ENCODE data around the gene LMNA. TPM values are rescaled to one million over a fixed set of nuclear protein-coding genes. Genes with fewer than 3 reads are reported as not detected.
A peak's percentile ranks its signal among the peaks of the same experiment; 100 is the strongest.

Gene LMNA
- total RNA-seq, 1 experiment from 2014 or later, result 51.0 TPM

DNA sequence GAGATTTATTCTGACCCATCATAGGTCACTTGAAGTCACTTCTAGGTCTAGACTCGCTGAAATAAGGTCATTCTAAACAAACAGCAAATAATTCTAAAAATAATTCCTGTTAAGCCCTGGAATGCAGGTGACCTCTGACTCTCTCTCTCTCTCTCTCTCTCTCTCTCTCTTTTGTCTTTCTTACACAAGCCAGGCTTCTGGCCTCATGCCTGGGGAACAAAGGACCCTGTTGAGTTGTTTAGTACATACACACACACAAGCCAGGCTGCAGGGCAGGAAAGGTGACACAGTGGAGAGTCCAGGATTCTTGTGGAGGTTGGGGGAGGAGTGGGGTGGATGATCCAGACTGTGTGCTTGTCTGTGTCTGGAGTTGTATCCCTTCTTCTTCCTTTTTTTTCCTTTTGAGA, 28.3 kb upstream of the LMNA start:
- TF ChIP-seq, protein P1, sequence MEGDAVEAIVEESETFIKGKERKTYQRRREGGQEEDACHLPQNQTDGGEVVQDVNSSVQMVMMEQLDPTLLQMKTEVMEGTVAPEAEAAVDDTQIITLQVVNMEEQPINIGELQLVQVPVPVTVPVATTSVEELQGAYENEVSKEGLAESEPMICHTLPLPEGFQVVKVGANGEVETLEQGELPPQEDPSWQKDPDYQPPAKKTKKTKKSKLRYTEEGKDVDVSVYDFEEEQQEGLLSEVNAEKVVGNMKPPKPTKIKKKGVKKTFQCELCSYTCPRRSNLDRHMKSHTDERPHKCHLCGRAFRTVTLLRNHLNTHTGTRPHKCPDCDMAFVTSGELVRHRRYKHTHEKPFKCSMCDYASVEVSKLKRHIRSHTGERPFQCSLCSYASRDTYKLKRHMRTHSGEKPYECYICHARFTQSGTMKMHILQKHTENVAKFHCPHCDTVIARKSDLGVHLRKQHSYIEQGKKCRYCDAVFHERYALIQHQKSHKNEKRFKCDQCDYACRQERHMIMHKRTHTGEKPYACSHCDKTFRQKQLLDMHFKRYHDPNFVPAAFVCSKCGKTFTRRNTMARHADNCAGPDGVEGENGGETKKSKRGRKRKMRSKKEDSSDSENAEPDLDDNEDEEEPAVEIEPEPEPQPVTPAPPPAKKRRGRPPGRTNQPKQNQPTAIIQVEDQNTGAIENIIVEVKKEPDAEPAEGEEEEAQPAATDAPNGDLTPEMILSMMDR (conservative IDR thresholded peaks at IDR 0.05), result no peak
- H2BK20ac ChIP-seq (ENCODE audit: low read depth, low read length, poor library complexity, severe bottlenecking), result no peak overlapping the region
- no peak overlapping the region for H3K27ac ChIP-seq (ENCODE audit: insufficient read length, low read depth, low read length)
- Mint-ChIP-seq H3K27me3 (ENCODE audit: low read depth) (no peaks in the 10 kb centered on the region), H3K27ac (peak overlapping the region in 1 of 3 experiments; percentile 83; a peak in 3 of 7 replicates), H3K4me3 (peak overlapping the region in 1 of 2 experiments; percentile 96; a peak in 2 of 5 replicates), H3K9me3 (no peaks in the 10 kb centered on the region; a peak in 1 of 5 replicates), H3K36me3 (ENCODE audit: insufficient read depth in 1 of 3, low read depth in 3 of 3) (peaks cover 2 to 10% (median 8%) of the 10 kb centered on the region in 3 experiments; a peak in 3 of 7 replicates), H3K4me1 (peaks cover 44 to 58% of the 10 kb centered on the region in 2 experiments)
- H3K9me3 ChIP-seq (ENCODE audit: control insufficient read depth, low read depth, low read length), result no peaks in the 10 kb centered on the region
- H3K79me2 ChIP-seq (ENCODE audit: insufficient read depth, low read length), result no peaks in the 10 kb centered on the region; the same call in 1 of the 2 replicates
- H2AK5ac ChIP-seq (ENCODE audit: insufficient read length, low read length), result no peak overlapping the region
- no peak overlapping the region for H3K4me2 ChIP-seq (ENCODE audit: insufficient read depth, insufficient read length, low read length)
- H3K4me1 ChIP-seq (ENCODE audit: insufficient read depth, low read length), result peaks cover 7% of the 10 kb centered on the region
- H4K5ac ChIP-seq (ENCODE audit: insufficient read length, low read depth, low read length), result no peak overlapping the region
- H3K9ac ChIP-seq (ENCODE audit: extremely low read depth, insufficient read length, low read length), result no peak overlapping the region
- H4K20me1 ChIP-seq (ENCODE audit: control insufficient read depth, insufficient read depth, insufficient read length), result no peaks in the 10 kb centered on the region
- no peaks in the 10 kb centered on the region for H3K79me1 ChIP-seq (ENCODE audit: insufficient read depth, low read depth, low read length, poor library complexity, severe bottlenecking)
- H3K4ac ChIP-seq (ENCODE audit: low read depth, low read length), result no peak overlapping the region
- H2BK12ac ChIP-seq (ENCODE audit: insufficient read length, low read depth, low read length), result no peak overlapping the region
- peaks cover 5% of the 10 kb centered on the region for H3K23me2 ChIP-seq (ENCODE audit: insufficient read length, low read depth, low read length, poor library complexity, severe bottlenecking)
- no peak overlapping the region for H3K18ac ChIP-seq (ENCODE audit: insufficient read length, low read depth, low read length)
- no peak for DNase-seq
- H2AFZ ChIP-seq (ENCODE audit: low read length), result no peak overlapping the region
- H2BK5ac ChIP-seq (ENCODE audit: insufficient read length, low read length), result no peak overlapping the region
- no peaks in the 10 kb centered on the region for H3K27me3 ChIP-seq (ENCODE audit: insufficient read depth, low read length)
- H3K14ac ChIP-seq (ENCODE audit: insufficient read depth, low read length), result no peak overlapping the region
- H2BK120ac ChIP-seq (ENCODE audit: low read depth, low read length, poor library complexity, severe bottlenecking), result no peak overlapping the region
- H3K23ac ChIP-seq (ENCODE audit: insufficient read length, low read depth, low read length), result no peak overlapping the region
- H3T11ph ChIP-seq (ENCODE audit: low read length), result no peak overlapping the region
- H3K56ac ChIP-seq (ENCODE audit: insufficient read length, low read depth, low read length), result no peak overlapping the region
- no peak overlapping the region for H2BK15ac ChIP-seq (ENCODE audit: low read depth, low read length)
- no peak overlapping the region for H4K91ac ChIP-seq (ENCODE audit: insufficient read length, low read depth, low read length)
- WGBS (ENCODE audit: extremely low coverage, insufficient read length, low lambda C conversion rate), result no CpG with 5 or more reads among the region's 1 CpG
- no peak overlapping the region for H4K8ac ChIP-seq (replicated peaks; ENCODE audit: insufficient read length, low read depth, low read length)

All from H9 (cell line).